Measurements from ENCODE around the gene CELSR1.
A peak's percentile ranks its signal among the peaks of the same experiment; 100 is the strongest.

The CELSR1 gene

DNA sequence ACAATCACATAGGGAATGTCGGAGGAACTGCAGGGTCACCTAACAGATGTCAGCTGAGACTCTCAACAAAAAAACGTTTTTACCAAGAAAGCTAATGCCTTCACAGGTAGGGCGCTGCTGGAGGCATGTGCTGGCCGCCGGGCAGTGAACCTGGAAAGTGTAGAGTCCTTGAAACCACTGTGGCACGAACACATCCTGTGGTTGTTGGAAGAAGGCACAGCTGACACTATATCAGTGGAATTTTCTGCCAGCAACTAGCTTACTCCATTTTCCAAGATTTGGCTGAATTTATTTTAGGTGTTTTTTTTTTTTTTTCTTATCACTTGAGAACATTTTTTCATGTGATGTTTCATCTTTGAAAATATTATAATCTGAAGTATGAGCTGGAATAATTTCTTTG, 187.7 kb downstream of the CELSR1 start:
- DNase-seq (ENCODE audit: low read depth): no peak

- DNase-seq (ENCODE audit: low read depth): no peak
Observed at GRCh38 chr22:46349238-46349637, 188.2 kb downstream of the CELSR1 start.

DNA sequence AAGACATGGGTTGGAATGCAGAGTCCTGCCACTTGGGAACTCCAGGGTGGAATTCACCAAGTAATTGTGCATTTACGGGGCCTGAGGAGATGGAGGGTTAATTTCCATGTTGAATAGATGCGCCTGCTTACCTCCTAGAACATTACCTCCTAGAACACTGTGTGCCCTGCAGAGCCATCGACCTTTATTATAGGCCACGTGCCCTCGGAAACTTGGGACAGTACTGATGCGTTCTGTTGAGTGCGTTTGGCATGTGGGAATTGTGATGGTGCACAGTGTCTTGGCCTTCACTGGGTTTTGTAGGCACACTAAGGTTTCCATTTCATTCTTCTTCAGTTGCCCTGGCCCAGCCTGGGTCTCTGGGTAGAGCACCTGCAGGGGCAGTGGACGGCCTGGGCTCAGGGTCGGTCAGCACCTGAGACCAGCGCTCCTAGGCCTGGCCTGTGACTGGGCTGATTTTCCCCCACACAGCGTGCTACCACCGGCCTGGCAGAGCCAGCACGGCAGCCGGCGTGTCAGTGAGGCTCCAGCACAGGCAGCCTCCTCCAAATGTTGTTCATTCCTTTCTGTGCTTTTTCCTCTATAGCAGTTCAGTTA, 189.2 kb downstream of the CELSR1 start:
- DNase-seq (ENCODE audit: low read depth): no peak

DNA sequence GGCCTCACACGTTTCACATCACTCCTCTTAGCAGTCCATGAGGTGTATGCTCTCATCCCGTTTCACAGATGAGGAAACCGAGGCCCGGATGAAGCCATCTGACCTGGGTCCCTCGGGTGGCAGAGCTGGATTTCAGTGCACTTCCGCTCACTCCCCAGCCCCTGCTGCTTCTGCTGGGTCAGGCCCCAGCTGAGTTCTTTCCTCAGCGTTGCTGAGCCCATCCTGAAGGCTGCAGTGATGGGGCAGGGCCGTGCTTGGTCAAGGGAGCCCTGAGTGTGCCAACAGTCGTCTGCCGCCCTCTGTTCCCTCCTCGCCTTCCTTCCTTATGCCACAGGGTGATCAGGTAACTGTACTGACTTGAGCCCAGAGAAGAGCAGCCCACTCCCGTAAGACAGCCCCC, 189.8 kb downstream of the CELSR1 start:
- DNase-seq (ENCODE audit: low read depth): no peak

GRCh38 chr22:46346680-46347405, 190.6 kb downstream of the CELSR1 start:
- DNase-seq (ENCODE audit: low read depth): no peak

GRCh38 chr22:46340676-46341075, 196.7 kb downstream of the CELSR1 start:
- DNase-seq (ENCODE audit: low read depth): no peak

DNA sequence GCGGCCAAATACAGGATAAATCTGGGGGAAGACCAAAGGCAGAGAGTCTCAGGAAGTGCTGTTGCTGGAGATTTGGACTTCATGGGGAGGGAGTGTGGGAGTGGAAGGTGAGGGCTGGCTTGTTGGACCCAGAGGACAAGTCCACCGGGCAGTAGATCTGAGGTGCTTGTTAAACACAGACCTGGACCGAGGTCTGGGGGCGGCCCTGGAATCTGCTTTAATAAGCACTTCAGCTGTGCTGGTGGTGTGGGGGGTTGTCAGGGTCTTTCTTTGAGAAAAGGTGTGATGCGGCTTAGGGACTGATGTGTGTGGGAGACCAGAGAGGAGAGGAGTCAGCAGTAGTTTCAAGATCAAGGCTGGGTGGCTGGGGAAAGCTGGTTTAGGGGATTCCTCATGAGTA, 197.5 kb downstream of the CELSR1 start:
- no peak for DNase-seq (ENCODE audit: low read depth)

DNA sequence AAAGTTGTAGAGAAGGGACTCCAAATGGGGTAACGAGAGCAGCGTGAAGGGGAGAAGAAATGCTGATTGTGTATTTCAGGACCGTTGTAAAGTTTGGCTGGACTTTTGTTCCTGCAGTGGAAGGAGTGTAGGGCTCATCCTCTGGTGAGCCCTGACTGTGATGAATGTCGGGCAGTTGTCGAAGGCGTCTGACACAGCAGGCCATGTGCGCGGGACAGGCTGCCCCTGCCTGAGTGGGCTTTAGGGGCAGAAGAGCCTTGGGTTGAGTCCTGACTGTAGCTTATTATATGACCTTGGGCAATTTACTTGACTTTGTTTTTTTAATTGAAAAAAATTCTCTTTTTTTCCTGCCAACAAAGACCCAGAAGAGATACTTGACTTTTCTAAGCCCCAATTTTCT, 198.8 kb downstream of the CELSR1 start:
- DNase-seq (ENCODE audit: low read depth): no peak

DNA sequence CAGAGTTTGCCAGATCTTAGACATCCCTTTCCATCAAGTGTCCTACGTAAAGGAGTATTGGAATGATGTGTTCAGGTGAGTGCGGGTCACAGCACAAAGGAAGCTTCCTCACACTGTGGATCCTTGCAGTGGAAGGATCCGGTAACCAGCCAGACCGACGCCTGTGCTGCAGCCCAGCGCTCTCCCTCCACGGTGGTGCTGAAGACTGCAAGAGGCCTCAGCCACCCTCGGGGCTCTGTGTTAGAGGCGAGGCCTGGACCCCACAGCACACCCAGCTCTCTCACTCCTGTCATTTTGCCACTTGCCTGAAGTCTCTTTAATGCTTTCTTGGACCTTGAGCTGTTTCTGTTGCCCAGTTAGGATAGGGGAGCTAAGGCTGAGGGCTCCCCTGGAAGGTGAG, 199.6 kb downstream of the CELSR1 start:
- no peak for DNase-seq (ENCODE audit: low read depth)

DNA sequence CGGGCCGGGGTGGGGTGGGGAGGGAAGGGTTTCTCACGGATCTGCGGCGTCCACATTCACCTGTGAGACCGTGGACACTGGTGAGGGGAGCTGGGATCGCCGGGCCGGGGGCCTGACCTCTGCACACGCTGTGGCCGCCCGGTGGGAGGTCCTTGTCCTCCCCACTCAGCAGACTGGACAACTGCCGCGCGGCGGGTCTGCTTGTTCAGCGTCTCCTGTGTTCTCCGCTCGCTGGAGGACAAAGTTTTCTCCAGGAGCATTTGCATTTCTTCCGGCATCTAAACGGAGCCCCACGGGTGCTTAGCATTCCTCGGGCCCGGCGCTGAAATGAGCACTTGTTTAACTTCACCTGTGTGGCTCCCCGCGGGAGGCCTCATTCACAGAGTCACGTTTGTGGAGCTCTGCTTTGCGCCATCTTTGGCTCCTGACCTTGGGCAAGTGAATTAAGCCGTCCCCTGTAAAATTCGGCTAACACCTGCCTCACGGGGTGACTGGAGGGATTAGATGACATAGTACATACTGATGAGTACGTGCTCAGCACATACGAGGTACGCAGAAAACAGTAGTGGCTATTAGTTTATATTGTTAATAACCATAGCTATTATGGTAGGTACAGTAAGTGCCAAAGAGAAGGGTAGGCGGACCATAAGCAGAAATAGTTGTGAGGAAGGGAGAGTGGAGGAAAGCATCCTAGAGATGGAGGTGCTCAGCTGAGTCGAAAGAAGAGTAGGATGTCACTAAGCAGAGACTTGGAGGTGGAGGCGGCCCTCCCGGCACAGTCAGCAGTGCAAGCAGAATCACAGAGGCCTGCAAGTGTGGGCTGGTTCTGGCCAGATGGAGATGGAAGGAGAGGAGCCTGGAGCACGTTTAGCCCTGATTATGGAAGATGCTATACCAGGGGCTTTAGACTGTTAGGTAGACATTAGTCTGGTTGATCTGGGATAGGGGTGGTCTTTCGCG, 201.0 kb downstream of the CELSR1 start:
- no peak for DNase-seq (ENCODE audit: low read depth)

GRCh38 chr22:46335201-46336118, 202.0 kb downstream of the CELSR1 start, which contains the start of gene TRMU:
Gene TRMU, plus strand, starts transcription at chr22:46335714. Its CDS starts 51 bp downstream, at chr22:46335765.
- DNase-seq (ENCODE audit: low read depth): peak; percentile 88

- no peak for DNase-seq (ENCODE audit: low read depth)
Observed at GRCh38 chr22:46331496-46331895, 205.9 kb downstream of the CELSR1 start.

GRCh38 chr22:46330426-46330825, 207.0 kb downstream of the CELSR1 start:
- no peak for DNase-seq (ENCODE audit: low read depth)

DNA sequence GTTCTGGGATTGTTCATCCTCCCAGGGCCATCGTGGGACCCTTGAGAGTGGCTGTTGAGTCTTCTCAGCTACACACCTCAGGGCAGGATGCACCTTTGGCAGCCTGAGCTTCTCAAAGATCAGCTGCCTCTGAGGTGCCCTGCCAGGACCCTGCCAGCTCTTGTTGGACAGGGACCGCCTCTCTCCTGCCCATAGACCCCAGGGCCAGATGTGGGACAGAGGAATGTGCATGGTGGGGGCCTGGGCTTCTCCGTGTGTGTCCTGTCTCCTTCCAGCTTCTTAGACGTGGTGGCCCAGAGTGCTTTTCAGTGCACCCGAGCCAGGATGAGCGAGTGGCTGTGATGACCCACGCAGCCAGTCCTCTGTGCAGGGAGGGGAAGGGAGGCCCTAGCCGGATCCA, 207.8 kb downstream of the CELSR1 start:
- no peak for DNase-seq (ENCODE audit: low read depth)

DNA sequence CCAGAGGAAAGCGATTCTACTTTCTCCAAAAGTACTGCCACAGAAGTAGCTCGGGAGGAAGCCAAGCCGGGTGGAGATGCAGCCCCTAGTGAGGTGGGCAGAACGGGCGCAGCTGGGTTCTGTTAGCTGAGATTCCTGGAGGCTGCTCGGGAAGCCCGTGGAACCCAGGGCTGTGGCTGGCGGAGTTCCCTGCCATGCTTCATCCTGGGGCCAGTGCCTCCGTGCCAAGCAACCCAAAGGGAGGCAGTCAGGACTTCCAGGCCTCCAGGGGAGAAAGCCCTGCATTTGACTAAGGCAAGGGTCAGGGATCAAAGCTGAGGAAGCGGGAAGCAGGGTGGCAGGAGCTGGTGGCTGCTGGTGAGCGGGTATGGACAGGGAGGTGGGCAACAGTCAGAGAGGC, 208.6 kb downstream of the CELSR1 start:
- no peak for DNase-seq (ENCODE audit: low read depth)

GRCh38 chr22:46327691-46328465, 209.5 kb downstream of the CELSR1 start:
- DNase-seq (ENCODE audit: low read depth): no peak

DNA sequence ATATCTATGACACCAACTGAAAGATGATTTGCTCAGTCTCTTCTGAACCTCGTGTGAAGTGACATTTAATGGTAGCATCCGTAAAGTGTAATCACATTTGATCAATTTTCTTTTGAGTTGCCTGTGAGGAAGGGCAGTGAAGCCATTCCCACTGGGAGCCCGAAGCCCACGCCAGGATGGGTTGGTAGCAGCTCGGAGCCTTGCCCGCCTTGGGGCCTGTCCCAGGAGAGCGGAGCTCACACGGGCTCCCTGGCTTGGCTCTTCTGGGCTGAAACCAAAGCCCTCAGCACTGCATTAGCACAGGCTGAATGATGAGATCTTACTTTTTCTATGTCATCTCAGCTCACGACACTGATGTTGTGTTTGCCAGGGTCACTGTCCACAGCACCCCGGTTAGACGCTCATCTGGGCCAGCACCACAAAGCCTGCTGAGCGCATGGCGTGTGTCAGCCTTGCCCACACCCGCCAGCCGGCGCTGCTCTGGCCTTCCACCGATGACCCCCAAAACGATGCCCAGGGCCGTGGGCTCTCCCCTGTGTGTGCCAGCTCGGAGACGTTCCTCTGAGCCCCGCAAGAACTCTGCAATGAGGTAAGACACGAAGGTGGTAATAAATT, 211.2 kb downstream of the CELSR1 start:
- DNase-seq (ENCODE audit: low read depth): no peak

DNA sequence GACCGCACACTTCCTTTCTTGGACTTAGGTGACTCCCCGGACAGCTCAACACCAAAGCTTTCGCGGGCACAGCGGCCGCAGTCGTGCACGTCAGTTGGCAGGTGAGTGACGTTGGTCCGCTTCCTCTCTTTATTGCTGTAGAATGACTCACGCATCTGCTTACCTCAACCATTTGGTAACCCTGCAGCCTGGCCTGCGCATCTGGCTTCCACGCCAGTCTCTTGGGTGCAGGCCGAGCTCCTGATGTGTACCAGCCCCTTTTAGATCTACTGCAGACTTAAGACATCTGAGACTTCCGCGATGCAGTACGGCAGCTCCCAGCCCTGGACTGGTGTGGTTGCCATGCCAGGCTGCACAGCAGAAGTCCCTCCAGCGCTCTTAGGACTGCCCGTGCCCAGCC, 214.3 kb downstream of the CELSR1 start:
- no peak for DNase-seq (ENCODE audit: low read depth)

GRCh38 chr22:46322711-46323110, 214.7 kb downstream of the CELSR1 start:
- no peak for DNase-seq (ENCODE audit: low read depth)

DNA sequence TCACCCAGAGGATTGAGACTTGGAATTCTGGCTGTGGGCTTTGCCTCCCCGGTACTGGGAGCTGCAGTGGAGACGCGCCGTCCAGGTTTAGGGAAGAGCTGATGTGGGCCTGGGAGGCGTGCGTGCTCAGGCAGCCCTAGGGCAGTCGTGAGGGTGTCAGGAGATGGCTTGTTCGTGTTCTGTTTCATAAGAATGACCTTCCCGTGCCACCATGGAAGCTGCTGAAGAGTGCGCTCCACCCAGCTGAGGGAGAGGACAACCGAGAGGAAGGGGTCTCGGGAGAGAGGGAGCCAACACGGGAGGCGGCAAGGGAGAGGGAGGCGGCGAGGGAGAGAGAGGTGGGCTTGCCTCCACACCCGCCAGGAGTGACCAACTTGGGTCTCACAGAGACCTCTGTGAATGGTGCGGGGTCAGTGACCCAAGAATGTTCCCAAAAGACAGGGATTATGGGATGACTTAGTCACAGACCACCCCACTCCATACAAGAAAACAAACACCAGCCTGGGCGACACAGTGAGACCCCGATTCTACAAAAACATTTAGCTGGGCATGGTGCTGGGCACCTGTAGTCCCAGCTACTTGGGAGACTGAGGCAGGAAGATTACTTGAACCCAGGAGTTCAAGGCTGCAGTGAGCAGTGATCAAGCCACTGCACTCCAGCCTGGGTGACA, 216.6 kb downstream of the CELSR1 start:
- DNase-seq (ENCODE audit: low read depth): no peak

Data from fibroblast of gingiva (primary cell).